Measurements from ENCODE around the gene SYNE1. TPM values are rescaled to one million over a fixed set of nuclear protein-coding genes. Genes with fewer than 3 reads are reported as not detected.
"Not testable (repeated sequence)": the region's sequence is repeated elsewhere in the genome, so short reads cannot be mapped to it uniquely, and the experiment has no call there.

Gene SYNE1
- total and polyA plus RNA-seq, 10 of the 15 experiments (the other 5 are each of a cell fraction or from before 2014, with no cell fraction given): 2.3 to 28.7 (median 14.1) TPM

DNA sequence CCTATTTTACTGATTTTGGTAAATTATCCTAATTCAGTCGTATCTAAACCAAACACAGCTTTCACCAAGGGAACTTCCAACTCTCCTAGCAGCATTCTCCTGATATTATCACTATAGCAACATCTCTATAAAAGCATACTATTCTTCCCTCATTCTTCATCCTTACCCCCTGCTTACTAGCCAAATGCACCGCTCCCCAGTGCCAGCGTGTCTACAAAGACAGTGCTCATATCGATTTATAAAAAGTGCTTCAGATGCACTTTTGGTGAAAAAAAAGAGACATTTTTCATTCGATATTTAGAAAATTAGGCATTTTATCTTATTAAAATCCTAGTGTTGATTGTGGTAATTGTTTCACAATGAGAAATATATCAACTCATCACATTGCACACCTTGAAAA lies 74.0 kb downstream of the SYNE1 start:
- POLR2A ChIA-PET: no interaction called here
- 38% methylated on average over 5 of the region's 5 CpGs for WGBS (ENCODE audit: insufficient coverage, insufficient replicate concordance, low lambda C conversion rate, missing lambda C conversion rate)

DNA sequence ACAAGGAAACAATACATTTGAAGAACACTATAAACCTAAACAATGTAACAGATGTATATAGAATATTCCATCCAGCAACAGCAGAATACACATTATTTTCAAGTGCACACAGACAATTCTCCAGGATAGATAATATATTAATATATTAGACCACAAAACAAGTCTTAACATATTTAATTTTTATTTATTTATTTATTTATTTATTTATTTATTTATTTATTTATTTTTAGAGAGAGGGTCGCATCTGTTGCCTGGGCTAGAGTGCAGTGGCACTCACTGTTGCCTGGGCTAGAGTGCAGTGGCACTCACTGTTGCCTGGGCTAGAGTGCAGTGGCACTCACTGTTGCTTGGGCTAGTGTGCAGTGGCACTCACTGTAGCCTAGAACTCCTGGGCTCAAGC lies 78.4 kb downstream of the SYNE1 start:
- BruUV-seq (replicated peaks); in situ Hi-C loops (cut with MboI); RAD21 ChIA-PET (ENCODE audit: unreplicated experiment); H3K79me2 ChIP-seq (ENCODE audit: control insufficient read depth, insufficient read depth, low read length); H3K27me3 ChIP-seq (replicated peaks in 1 of 2; ENCODE audit: control insufficient read depth in 2 of 2, insufficient read depth in 2 of 2, low read length in 1 of 2); H3K4me3 ChIP-seq; H3K4me1 ChIP-seq (ENCODE audit: control insufficient read depth, insufficient read depth, low read length); H3K27ac ChIP-seq (ENCODE audit: control insufficient read depth, insufficient read depth); DNase-seq (ENCODE audit: low read depth, low spot score); SMC1A ChIA-PET (ENCODE audit: uncharacterized antibody, unreplicated experiment); H3K9me3 ChIP-seq (replicated peaks; ENCODE audit: control insufficient read depth, insufficient read depth, low read length); FAIRE-seq; ATAC-seq; H3K4me2 ChIP-seq (ENCODE audit: control insufficient read depth, insufficient read depth); H3K9ac ChIP-seq (ENCODE audit: control insufficient read depth, insufficient read depth, low read length); H3K36me3 ChIP-seq (ENCODE audit: control insufficient read depth in 2 of 2, insufficient read depth in 2 of 2, low read length in 1 of 2); H2AFZ ChIP-seq (ENCODE audit: control insufficient read depth, low read depth, low read length); POLR2A ChIA-PET; H4K20me1 ChIP-seq (ENCODE audit: control insufficient read depth, insufficient read depth); CTCF ChIA-PET: not testable (repeated sequence)
- WGBS (ENCODE audit: insufficient coverage, insufficient replicate concordance, low lambda C conversion rate, missing lambda C conversion rate): 11% methylated on average over 1 of the region's 1 CpG
- intact Hi-C loops (cut with micrococcal nuclease; ENCODE audit: unreplicated experiment): loop anchor here (10.0 kb wide), 1 partner anchor 466 kb away; no protein-coding TSS in a partner anchor

More for the DNA sequence above, 74.0 kb downstream of the SYNE1 start:
- Histone ChIP-seq H3K9ac (ENCODE audit: control insufficient read depth, insufficient read depth, low read length) (no peak overlapping the region), H2AFZ (ENCODE audit: control insufficient read depth, low read depth, low read length) (no peak overlapping the region), H3K79me2 (ENCODE audit: control insufficient read depth, insufficient read depth, low read length) (no peaks in the 10 kb centered on the region), H3K36me3 (ENCODE audit: control insufficient read depth in 2 of 2, insufficient read depth in 2 of 2, low read length in 1 of 2) (no peaks in the 10 kb centered on the region), H3K27me3 (replicated peaks in 1 of 2; ENCODE audit: control insufficient read depth in 2 of 2, insufficient read depth in 2 of 2, low read length in 1 of 2) (no peaks in the 10 kb centered on the region), H3K4me2 (ENCODE audit: control insufficient read depth, insufficient read depth) (no peak overlapping the region), H3K9me3 (replicated peaks; ENCODE audit: control insufficient read depth, insufficient read depth, low read length) (no peaks in the 10 kb centered on the region), H3K4me1 (ENCODE audit: control insufficient read depth, insufficient read depth, low read length) (no peaks in the 10 kb centered on the region), H4K20me1 (ENCODE audit: control insufficient read depth, insufficient read depth) (no peaks in the 10 kb centered on the region), H3K4me3 (no peak overlapping the region), H3K27ac (ENCODE audit: control insufficient read depth, insufficient read depth) (no peak overlapping the region)
- DNase-seq (ENCODE audit: low read depth, low spot score) (no peak), FAIRE-seq (no peak), ATAC-seq (no peak)
- in situ Hi-C loops (cut with MboI): no loop called here
- SMC1A ChIA-PET (ENCODE audit: uncharacterized antibody, unreplicated experiment): no interaction called here
- CTCF ChIA-PET: no interaction called here
- BruUV-seq (replicated peaks): no TSS peak
- no peak for TF ChIP-seq BCL11A (IDR thresholded peaks at IDR 0.05; ENCODE audit: low read depth, low read length)
- TF ChIP-seq PAX5 (IDR thresholded peaks at IDR 0.05; ENCODE audit: borderline replicate concordance, low read depth, low read length): no peak
- TF ChIP-seq BMI1 (IDR thresholded peaks at IDR 0.05; ENCODE audit: borderline replicate concordance): no peak
- no peak for TF ChIP-seq NFXL1 (IDR thresholded peaks at IDR 0.05; ENCODE audit: borderline replicate concordance)
- TF ChIP-seq, protein P1, sequence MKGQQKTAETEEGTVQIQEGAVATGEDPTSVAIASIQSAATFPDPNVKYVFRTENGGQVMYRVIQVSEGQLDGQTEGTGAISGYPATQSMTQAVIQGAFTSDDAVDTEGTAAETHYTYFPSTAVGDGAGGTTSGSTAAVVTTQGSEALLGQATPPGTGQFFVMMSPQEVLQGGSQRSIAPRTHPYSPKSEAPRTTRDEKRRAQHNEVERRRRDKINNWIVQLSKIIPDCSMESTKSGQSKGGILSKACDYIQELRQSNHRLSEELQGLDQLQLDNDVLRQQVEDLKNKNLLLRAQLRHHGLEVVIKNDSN (IDR thresholded peaks at IDR 0.05; ENCODE audit: borderline replicate concordance, extremely low read length, insufficient read depth, low read depth, low read length): no peak
- TF ChIP-seq TCF12 (IDR thresholded peaks at IDR 0.05; ENCODE audit: low read depth, low read length): no peak
- TF ChIP-seq, protein P2, sequence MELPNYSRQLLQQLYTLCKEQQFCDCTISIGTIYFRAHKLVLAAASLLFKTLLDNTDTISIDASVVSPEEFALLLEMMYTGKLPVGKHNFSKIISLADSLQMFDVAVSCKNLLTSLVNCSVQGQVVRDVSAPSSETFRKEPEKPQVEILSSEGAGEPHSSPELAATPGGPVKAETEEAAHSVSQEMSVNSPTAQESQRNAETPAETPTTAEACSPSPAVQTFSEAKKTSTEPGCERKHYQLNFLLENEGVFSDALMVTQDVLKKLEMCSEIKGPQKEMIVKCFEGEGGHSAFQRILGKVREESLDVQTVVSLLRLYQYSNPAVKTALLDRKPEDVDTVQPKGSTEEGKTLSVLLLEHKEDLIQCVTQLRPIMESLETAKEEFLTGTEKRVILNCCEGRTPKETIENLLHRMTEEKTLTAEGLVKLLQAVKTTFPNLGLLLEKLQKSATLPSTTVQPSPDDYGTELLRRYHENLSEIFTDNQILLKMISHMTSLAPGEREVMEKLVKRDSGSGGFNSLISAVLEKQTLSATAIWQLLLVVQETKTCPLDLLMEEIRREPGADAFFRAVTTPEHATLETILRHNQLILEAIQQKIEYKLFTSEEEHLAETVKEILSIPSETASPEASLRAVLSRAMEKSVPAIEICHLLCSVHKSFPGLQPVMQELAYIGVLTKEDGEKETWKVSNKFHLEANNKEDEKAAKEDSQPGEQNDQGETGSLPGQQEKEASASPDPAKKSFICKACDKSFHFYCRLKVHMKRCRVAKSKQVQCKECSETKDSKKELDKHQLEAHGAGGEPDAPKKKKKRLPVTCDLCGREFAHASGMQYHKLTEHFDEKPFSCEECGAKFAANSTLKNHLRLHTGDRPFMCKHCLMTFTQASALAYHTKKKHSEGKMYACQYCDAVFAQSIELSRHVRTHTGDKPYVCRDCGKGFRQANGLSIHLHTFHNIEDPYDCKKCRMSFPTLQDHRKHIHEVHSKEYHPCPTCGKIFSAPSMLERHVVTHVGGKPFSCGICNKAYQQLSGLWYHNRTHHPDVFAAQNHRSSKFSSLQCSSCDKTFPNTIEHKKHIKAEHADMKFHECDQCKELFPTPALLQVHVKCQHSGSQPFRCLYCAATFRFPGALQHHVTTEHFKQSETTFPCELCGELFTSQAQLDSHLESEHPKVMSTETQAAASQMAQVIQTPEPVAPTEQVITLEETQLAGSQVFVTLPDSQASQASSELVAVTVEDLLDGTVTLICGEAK (IDR thresholded peaks at IDR 0.05; ENCODE audit: borderline replicate concordance): no peak
- RAD21 ChIA-PET (ENCODE audit: unreplicated experiment): no interaction called here
- intact Hi-C loops (cut with micrococcal nuclease; ENCODE audit: unreplicated experiment): no loop called here
